Cardiac muscle cell (in vitro differentiated cells and primary cell): ENCODE measurements around the gene HSPB6. TPM values are rescaled to one million over a fixed set of nuclear protein-coding genes. Genes with fewer than 3 reads are reported as not detected.

Experiments used
- DNase-seq, 2 donors: peaks; one replicate each; pipeline versions ENCODE4 v3.0.0 to v3.0.0-alpha.2; 2010 to 2017; ENCODE audit warnings: low read depth in 1 of 2, low spot score in 1 of 2
- H3K27ac ChIP-seq: fragments of 200-600 bp; sonication (generic); 2 replicates; pipeline ENCODE4 v1.5.1; 2016
- H3K27me3 ChIP-seq: fragments of 200-600 bp; sonication (generic); 2 replicates; pipeline ENCODE4 v1.6.0; 2016; ENCODE audit warnings: control low read depth
- H3K36me3 ChIP-seq: fragments of 200-600 bp; sonication (generic); 2 replicates; pipeline ENCODE4 v1.5.1; 2016; ENCODE audit warnings: control low read depth
- H3K4me1 ChIP-seq: fragments of 200-600 bp; sonication (generic); 2 replicates; pipeline ENCODE4 v1.8.1; 2017; ENCODE audit warnings: low read depth, mild to moderate bottlenecking, mixed run types
- H3K4me3 ChIP-seq: fragments of 200-600 bp; sonication (generic); 2 replicates; pipeline ENCODE4 v1.5.1; 2016; ENCODE audit warnings: mild to moderate bottlenecking
- H3K9me3 ChIP-seq: fragments of 200-600 bp; sonication (generic); 2 replicates; pipeline ENCODE4 v1.5.1; 2017; ENCODE audit warnings: low read depth, mild to moderate bottlenecking, control low read depth
- CTCF ChIP-seq: IDR thresholded peaks from 2 replicates; pipeline ENCODE4 v1.5.1; 2012; ENCODE audit warnings: low read depth, mild to moderate bottlenecking, low read length
- polyA plus RNA-seq: library from polyadenylated mRNA; unstranded; fragments of >200 nt; fragmentation: Nextera tagmentation; extraction: Ambion mirVana; gene quantifications from 2 replicates; pipeline ENCODE4 v1.2.1, GENCODE V29; 2016
- total RNA-seq: library from RNA; depleted of rRNA; stranded (reverse); fragments of >200 nt; gene quantifications from 2 replicates; pipeline ENCODE4 v1.2.3, GENCODE V29; 2016

HSPB6 gene
- total and polyA plus RNA-seq, 2 experiments from 2014 or later, result 0.51 to 2.6 TPM

GRCh38 chr19:35738021-35738886 is 18.6 kb downstream of the HSPB6 start:
- Histone ChIP-seq H3K4me3 (no peak overlapping the region), H3K27me3 (no peaks in the 10 kb centered on the region), H3K4me1 (peaks cover 3% of the 10 kb centered on the region), H3K36me3 (peaks cover 16% of the 10 kb centered on the region), H3K9me3 (no peaks in the 10 kb centered on the region), H3K27ac (no peak overlapping the region)
- no peak for DNase-seq
- TF ChIP-seq CTCF, result no peak

- Histone ChIP-seq H3K4me3 (no peak overlapping the region), H3K27ac (no peak overlapping the region), H3K4me1 (peaks cover 3% of the 10 kb centered on the region), H3K36me3 (peaks cover 21% of the 10 kb centered on the region), H3K9me3 (no peaks in the 10 kb centered on the region), H3K27me3 (no peaks in the 10 kb centered on the region)
- peak; percentile 2 for TF ChIP-seq CTCF
- DNase-seq, result no peak
Observed at GRCh38 chr19:35736913-35737886, 19.6 kb downstream of the HSPB6 start.

- peaks cover 36% of the 10 kb centered on the region for H3K36me3 ChIP-seq
- no peak overlapping the region for H3K4me3 ChIP-seq
- no peak for DNase-seq
- no peak for TF ChIP-seq CTCF
- H3K27me3 ChIP-seq, result no peaks in the 10 kb centered on the region
- H3K27ac ChIP-seq, result no peak overlapping the region
- H3K9me3 ChIP-seq, result no peaks in the 10 kb centered on the region
- peaks cover under 1% of the 10 kb centered on the region for H3K4me1 ChIP-seq
Observed at GRCh38 chr19:35734889-35735288, 21.9 kb downstream of the HSPB6 start.

GRCh38 chr19:35734273-35734672 is 22.6 kb downstream of the HSPB6 start:
- no peak for DNase-seq
- no peak for TF ChIP-seq CTCF
- peaks cover 41% of the 10 kb centered on the region for H3K36me3 ChIP-seq
- no peaks in the 10 kb centered on the region for H3K27me3 ChIP-seq
- no peaks in the 10 kb centered on the region for H3K9me3 ChIP-seq
- H3K4me1 ChIP-seq, result no peaks in the 10 kb centered on the region
- no peak overlapping the region for H3K4me3 ChIP-seq
- H3K27ac ChIP-seq, result no peak overlapping the region

- no peak for TF ChIP-seq CTCF
- no peaks in the 10 kb centered on the region for H3K4me1 ChIP-seq
- no peak overlapping the region for H3K4me3 ChIP-seq
- H3K27ac ChIP-seq, result no peak overlapping the region
- H3K9me3 ChIP-seq, result no peaks in the 10 kb centered on the region
- no peaks in the 10 kb centered on the region for H3K27me3 ChIP-seq
- peaks cover 42% of the 10 kb centered on the region for H3K36me3 ChIP-seq
- DNase-seq, result no peak
Observed at GRCh38 chr19:35733180-35734125, 23.4 kb downstream of the HSPB6 start.
